22Rv1 (cell line): ENCODE data around the gene AKT3.

Experiments used
- ZFX ChIP-seq: fragments of 450-650 bp; IDR thresholded peaks from 2 replicates; pipeline ENCODE4 v1.6.1; 2017; ENCODE audit warnings: antibody characterized with exemption, borderline replicate concordance
- TF ChIP-seq, protein P1 (sequence below): fragments of 450-650 bp; IDR thresholded peaks from 2 replicates; pipeline ENCODE4 v1.5.1; 2017; ENCODE audit warnings: mild to moderate bottlenecking

DNA sequence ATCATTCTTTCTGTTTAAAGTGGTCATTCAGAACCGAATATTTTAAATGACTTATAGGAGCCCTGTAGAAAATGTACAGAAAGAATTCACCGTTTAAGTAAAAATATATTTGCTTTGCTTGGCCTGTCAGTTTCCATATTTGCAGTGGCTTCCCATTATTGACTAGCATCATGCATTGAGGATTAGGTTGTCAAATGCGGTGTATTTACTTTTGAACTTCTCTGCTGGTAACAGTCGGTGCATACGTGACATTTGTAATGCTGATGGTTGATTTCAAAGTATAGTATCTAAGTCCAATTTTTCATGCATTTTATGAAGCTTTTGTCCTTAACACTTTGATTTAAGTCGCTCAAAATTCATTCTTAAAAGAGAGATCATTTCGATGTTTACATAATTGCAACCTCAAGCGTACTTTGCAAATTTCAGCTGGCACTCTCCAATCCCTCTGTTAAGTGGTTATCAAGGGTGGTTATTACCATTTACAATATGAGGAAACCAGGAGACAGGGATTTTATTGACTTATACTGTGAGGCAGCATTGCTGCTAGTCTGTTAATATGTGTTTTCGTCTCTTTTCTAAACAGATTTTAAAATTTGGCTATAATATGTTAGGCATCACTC lies 392.6 kb downstream of the AKT3 start:
- TF ChIP-seq, protein P1, sequence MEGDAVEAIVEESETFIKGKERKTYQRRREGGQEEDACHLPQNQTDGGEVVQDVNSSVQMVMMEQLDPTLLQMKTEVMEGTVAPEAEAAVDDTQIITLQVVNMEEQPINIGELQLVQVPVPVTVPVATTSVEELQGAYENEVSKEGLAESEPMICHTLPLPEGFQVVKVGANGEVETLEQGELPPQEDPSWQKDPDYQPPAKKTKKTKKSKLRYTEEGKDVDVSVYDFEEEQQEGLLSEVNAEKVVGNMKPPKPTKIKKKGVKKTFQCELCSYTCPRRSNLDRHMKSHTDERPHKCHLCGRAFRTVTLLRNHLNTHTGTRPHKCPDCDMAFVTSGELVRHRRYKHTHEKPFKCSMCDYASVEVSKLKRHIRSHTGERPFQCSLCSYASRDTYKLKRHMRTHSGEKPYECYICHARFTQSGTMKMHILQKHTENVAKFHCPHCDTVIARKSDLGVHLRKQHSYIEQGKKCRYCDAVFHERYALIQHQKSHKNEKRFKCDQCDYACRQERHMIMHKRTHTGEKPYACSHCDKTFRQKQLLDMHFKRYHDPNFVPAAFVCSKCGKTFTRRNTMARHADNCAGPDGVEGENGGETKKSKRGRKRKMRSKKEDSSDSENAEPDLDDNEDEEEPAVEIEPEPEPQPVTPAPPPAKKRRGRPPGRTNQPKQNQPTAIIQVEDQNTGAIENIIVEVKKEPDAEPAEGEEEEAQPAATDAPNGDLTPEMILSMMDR, result no peak
- no peak for TF ChIP-seq ZFX
